ENCODE data around the gene GIPC2.
A peak's percentile ranks its signal among the peaks of the same experiment; 100 is the strongest.
"Not testable (repeated sequence)": the region's sequence is repeated elsewhere in the genome, so short reads cannot be mapped to it uniquely, and the experiment has no call there.

Gene GIPC2

DNA sequence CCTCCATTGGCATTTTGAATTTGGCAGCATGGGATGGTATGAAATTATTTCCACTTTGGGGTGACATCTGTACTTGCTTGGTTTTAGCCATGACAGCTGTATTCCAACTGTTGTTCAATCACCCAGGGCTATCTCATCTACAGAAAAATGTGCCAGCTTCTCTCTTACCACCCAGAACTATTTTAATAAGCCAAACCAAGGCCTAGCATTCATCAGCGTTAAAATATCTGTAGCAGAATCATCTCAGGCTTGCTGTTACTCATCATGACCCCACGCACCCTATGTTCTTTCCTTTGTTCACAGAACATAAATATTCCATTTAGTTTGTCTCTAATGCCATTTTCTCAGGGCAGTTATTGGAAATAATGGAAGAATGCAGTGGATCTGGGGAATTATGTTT, 49.8 kb downstream of the GIPC2 start:
- H3K4me1 ChIP-seq (ENCODE audit: control insufficient read depth, insufficient read depth, low read length), result no peaks in the 10 kb centered on the region
- H3K9me3 ChIP-seq (ENCODE audit: control insufficient read depth, insufficient read depth, low read length), result no peaks in the 10 kb centered on the region
- no peaks in the 10 kb centered on the region for H3K36me3 ChIP-seq (ENCODE audit: control insufficient read depth, insufficient read depth, low read length)
- H3K9ac ChIP-seq (ENCODE audit: low read depth, low read length), result no peak overlapping the region
- no peaks in the 10 kb centered on the region for H3K27me3 ChIP-seq (ENCODE audit: control insufficient read depth, insufficient read depth, low read length)
- no peak overlapping the region for H3K4me3 ChIP-seq (ENCODE audit: low read depth, low read length)
- H3K27ac ChIP-seq (ENCODE audit: low read depth, low read length), result no peak overlapping the region

DNA sequence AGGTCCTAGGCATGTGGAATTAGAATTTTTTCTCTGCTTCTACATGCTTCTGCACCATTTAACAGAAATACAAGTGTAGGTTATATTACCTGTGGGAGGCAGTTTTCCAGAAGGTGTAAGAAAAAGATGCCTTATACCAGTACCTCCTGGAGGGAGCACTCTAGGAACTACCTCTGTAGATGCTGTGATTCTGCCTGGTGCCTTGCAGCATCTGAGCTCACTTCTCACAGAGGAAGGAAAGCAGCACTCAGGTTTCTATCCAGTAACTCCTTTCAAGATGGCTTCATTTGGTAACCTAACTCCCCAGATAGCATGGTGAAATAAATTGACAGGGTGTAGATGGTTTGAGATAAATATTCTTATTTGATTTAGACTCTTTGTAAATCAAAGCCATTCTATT, 50.3 kb downstream of the GIPC2 start:
- Histone ChIP-seq H3K4me1 (ENCODE audit: control insufficient read depth, insufficient read depth, low read length) (peaks cover 2% of the 10 kb centered on the region; the same call in 1 of the 2 replicates), H3K27me3 (ENCODE audit: control insufficient read depth, insufficient read depth, low read length) (no peaks in the 10 kb centered on the region), H3K4me3 (ENCODE audit: low read depth, low read length) (no peak overlapping the region), H3K36me3 (ENCODE audit: control insufficient read depth, insufficient read depth, low read length) (no peaks in the 10 kb centered on the region), H3K9ac (ENCODE audit: low read depth, low read length) (no peak overlapping the region), H3K27ac (ENCODE audit: low read depth, low read length) (no peak overlapping the region), H3K9me3 (ENCODE audit: control insufficient read depth, insufficient read depth, low read length) (no peaks in the 10 kb centered on the region)

DNA sequence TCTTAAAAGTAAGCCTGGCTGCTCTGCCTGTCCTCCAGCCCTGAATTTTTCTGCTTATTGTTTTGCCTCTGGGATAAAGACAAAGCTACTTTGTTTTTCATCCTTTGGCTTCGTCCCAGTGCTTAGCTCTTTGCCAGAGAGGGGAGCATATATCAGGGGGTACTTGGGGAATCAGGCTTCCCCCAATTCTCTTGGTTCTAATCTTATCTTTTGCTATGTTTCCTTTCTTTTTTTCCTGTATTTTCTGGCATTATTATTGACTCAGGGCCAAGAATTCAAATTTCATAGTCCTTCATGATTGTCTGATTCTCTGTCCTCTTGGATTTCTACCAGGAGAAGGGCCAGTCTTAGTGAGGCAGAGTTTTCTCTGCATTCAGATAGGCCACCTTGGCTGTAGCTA, 51.2 kb downstream of the GIPC2 start:
- Histone ChIP-seq H3K4me3 (ENCODE audit: low read depth, low read length) (no peak overlapping the region), H3K4me1 (ENCODE audit: control insufficient read depth, insufficient read depth, low read length) (peaks cover 12% of the 10 kb centered on the region), H3K36me3 (ENCODE audit: control insufficient read depth, insufficient read depth, low read length) (no peaks in the 10 kb centered on the region), H3K9me3 (ENCODE audit: control insufficient read depth, insufficient read depth, low read length) (no peaks in the 10 kb centered on the region), H3K9ac (ENCODE audit: low read depth, low read length) (no peak overlapping the region), H3K27me3 (ENCODE audit: control insufficient read depth, insufficient read depth, low read length) (no peaks in the 10 kb centered on the region), H3K27ac (ENCODE audit: low read depth, low read length) (no peak overlapping the region)

DNA sequence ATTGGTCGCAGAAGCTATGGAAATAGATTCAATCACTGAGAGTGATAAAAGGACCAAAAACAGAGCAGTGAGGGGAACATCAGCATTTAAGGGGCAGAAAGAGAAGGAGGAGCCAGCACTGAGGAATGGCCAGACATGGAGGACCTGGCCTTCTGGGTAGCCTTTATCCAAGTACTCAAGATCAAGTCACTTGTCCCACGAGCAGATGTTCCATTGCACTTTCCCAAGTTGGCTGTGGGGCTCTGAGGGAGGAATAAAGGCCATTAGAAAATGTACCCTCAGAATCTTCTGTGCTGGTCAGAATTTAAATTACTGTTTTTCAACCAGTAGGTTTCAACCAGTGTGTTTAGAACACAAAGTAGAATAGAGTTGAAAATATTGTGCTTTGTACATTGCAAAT, 55.3 kb downstream of the GIPC2 start:
- Histone ChIP-seq H3K4me1 (ENCODE audit: control insufficient read depth, insufficient read depth, low read length) (peaks cover 15% of the 10 kb centered on the region), H3K9me3 (ENCODE audit: control insufficient read depth, insufficient read depth, low read length) (no peaks in the 10 kb centered on the region), H3K27ac (ENCODE audit: low read depth, low read length) (no peak overlapping the region), H3K36me3 (ENCODE audit: control insufficient read depth, insufficient read depth, low read length) (no peaks in the 10 kb centered on the region), H3K27me3 (ENCODE audit: control insufficient read depth, insufficient read depth, low read length) (no peaks in the 10 kb centered on the region), H3K4me3 (ENCODE audit: low read depth, low read length) (no peak overlapping the region), H3K9ac (ENCODE audit: low read depth, low read length) (no peak overlapping the region)

DNA sequence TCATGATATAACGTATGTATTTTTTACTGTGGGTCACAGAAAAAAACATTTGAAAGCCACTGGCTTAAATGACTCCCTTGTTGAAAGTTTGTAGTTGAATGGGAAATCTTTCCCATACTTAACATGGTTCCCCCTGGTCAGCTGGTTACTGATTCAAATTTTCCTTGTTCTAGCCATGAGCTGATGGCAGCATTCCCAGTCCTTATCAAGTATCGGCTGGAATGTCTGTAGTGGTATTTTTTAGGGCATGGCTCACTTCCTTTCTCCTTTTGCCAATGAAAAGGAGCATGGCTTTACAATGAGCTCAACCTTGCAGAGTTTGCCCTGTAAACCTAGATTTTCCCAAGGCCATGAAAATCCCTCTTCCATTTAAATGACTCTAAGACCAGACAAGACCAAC, 55.7 kb downstream of the GIPC2 start:
- Histone ChIP-seq H3K9me3 (ENCODE audit: control insufficient read depth, insufficient read depth, low read length) (no peaks in the 10 kb centered on the region), H3K4me1 (ENCODE audit: control insufficient read depth, insufficient read depth, low read length) (peaks cover 15% of the 10 kb centered on the region), H3K9ac (ENCODE audit: low read depth, low read length) (no peak overlapping the region), H3K27ac (ENCODE audit: low read depth, low read length) (peak overlapping the region; percentile 62), H3K36me3 (ENCODE audit: control insufficient read depth, insufficient read depth, low read length) (no peaks in the 10 kb centered on the region), H3K27me3 (ENCODE audit: control insufficient read depth, insufficient read depth, low read length) (no peaks in the 10 kb centered on the region), H3K4me3 (ENCODE audit: low read depth, low read length) (no peak overlapping the region)

DNA sequence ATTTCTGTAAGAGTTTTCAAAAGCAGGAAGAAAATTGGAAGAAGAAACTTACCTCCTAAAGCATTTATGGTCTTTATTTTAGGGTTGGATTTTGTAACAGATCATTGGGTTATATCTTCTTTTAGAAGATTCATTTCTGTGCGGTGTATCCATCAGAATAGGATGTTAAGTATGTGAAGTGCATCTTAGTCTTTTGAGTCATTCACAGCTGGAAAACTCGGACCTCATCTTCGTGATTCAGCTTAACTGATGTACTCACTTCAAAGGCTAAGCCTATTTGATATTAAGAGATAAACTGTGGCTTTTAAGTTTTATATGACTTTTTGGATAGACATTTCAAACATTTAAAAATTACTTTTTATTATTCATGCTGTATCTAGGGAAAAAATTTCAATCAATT, 56.3 kb downstream of the GIPC2 start:
- peak overlapping the region; percentile 62 for H3K27ac ChIP-seq (ENCODE audit: low read depth, low read length)
- H3K9me3 ChIP-seq (ENCODE audit: control insufficient read depth, insufficient read depth, low read length), result no peaks in the 10 kb centered on the region
- no peaks in the 10 kb centered on the region for H3K27me3 ChIP-seq (ENCODE audit: control insufficient read depth, insufficient read depth, low read length)
- H3K4me1 ChIP-seq (ENCODE audit: control insufficient read depth, insufficient read depth, low read length), result peaks cover 15% of the 10 kb centered on the region
- no peaks in the 10 kb centered on the region for H3K36me3 ChIP-seq (ENCODE audit: control insufficient read depth, insufficient read depth, low read length)
- no peak overlapping the region for H3K9ac ChIP-seq (ENCODE audit: low read depth, low read length)
- no peak overlapping the region for H3K4me3 ChIP-seq (ENCODE audit: low read depth, low read length)

DNA sequence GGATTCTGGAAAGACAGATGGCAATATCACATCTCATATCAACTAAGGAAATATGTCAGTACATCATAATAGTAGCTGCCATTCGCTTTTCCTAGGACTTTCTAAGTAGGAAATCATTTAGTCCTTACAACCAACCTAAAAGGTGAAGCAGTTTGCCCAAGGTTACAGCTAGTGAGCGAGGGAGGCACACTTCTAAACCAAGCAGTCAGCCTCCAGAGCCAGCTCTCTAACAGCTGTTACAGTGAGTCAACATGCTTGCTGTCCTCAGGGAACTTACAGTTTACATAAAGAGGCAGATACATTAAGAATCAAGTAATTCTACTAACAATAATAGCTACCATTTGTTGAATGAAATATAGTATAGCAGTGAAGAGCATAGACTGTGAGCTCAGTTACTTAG, 57.1 kb downstream of the GIPC2 start:
- Histone ChIP-seq H3K9ac (ENCODE audit: low read depth, low read length) (no peak overlapping the region), H3K36me3 (ENCODE audit: control insufficient read depth, insufficient read depth, low read length) (no peaks in the 10 kb centered on the region), H3K4me1 (ENCODE audit: control insufficient read depth, insufficient read depth, low read length) (peaks cover 15% of the 10 kb centered on the region), H3K9me3 (ENCODE audit: control insufficient read depth, insufficient read depth, low read length) (no peaks in the 10 kb centered on the region), H3K27ac (ENCODE audit: low read depth, low read length) (no peak overlapping the region), H3K27me3 (ENCODE audit: control insufficient read depth, insufficient read depth, low read length) (no peaks in the 10 kb centered on the region), H3K4me3 (ENCODE audit: low read depth, low read length) (no peak overlapping the region)

DNA sequence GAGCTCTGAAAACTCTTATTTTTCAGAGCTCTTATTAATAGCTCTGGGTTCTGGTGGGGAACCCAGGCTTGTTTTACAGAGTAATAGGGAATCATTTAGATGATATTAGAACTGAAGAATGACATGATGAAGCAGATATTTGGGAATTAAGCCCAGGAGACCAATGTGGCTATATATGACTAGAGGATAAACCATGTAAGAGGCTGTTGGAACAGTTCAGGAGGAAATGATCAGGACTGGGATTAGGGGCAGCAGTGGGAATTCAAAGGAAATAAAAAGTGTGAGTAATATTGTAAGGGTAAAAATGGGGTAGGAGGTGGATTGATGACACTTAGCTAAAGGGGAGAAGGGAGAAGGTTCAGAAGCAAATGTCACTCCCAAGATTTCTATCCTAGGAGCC, 58.6 kb downstream of the GIPC2 start:
- Histone ChIP-seq H3K4me1 (ENCODE audit: control insufficient read depth, insufficient read depth, low read length) (peaks cover 15% of the 10 kb centered on the region), H3K9me3 (ENCODE audit: control insufficient read depth, insufficient read depth, low read length) (no peaks in the 10 kb centered on the region), H3K36me3 (ENCODE audit: control insufficient read depth, insufficient read depth, low read length) (no peaks in the 10 kb centered on the region), H3K27me3 (ENCODE audit: control insufficient read depth, insufficient read depth, low read length) (no peaks in the 10 kb centered on the region), H3K4me3 (ENCODE audit: low read depth, low read length) (no peak overlapping the region), H3K27ac (ENCODE audit: low read depth, low read length) (no peak overlapping the region), H3K9ac (ENCODE audit: low read depth, low read length) (no peak overlapping the region)

DNA sequence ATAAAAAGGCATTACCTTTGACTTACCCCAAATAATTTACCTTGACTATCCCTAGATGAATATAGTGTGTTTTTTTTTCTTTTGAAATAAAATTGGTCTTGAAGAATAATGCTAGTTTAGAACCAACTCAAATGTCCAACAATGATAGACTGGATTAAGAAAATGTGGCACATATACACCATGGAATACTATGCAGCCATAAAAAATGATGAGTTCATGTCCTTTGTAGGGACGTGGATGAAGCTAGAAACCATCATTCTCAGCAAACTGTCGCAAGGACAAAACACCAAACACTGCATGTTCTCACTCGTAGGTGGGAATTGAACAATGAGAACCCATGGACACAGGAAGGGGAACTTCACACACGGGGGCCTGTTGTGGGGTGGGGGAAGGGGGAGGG, 63.9 kb downstream of the GIPC2 start:
- not testable (repeated sequence) for H3K4me3 ChIP-seq (ENCODE audit: low read depth, low read length); H3K9ac ChIP-seq (ENCODE audit: low read depth, low read length); H3K27ac ChIP-seq (ENCODE audit: low read depth, low read length); H3K27me3 ChIP-seq (ENCODE audit: control insufficient read depth, insufficient read depth, low read length); H3K9me3 ChIP-seq (ENCODE audit: control insufficient read depth, insufficient read depth, low read length); H3K4me1 ChIP-seq (ENCODE audit: control insufficient read depth, insufficient read depth, low read length); H3K36me3 ChIP-seq (ENCODE audit: control insufficient read depth, insufficient read depth, low read length)

DNA sequence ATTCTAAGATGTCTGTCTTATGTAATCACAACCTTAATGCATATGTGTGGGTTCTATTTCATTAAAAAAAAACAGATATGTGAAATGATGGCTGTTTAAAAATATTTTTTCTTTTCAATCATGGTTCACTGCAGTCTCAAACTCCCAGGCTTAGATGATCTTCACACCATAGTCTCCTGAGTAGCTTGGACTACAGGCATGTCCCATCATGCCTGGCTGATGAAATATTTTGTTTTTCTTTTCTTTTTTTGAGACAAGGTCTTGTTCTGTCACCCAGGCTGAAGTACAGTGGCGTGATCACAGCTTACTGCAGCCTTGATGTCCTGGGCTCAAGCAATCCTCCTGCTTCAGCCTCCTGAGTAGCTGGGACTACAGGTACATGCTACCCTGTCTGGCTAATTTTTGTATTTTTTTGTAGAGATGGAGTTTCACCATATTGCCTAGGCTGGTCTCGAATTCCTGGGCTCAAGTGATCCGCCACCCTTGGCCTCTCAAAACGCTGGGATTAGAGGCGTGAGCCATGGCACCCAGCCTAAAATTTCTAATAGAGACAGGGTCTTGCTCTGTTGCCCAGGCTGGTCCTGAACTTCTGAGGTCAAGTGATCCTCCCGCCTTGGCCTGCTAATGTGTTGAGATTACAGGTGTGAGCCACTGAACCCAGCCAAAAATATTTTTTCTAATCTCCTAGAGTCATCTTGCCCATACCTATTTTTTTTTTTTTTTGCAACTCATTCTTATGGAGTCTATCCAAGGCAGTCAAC, 67.6 kb downstream of the GIPC2 start:
- no peaks in the 10 kb centered on the region for H3K27me3 ChIP-seq (ENCODE audit: control insufficient read depth, insufficient read depth, low read length)
- no peaks in the 10 kb centered on the region for H3K9me3 ChIP-seq (ENCODE audit: control insufficient read depth, insufficient read depth, low read length)
- no peaks in the 10 kb centered on the region for H3K4me1 ChIP-seq (ENCODE audit: control insufficient read depth, insufficient read depth, low read length)
- no peak overlapping the region for H3K27ac ChIP-seq (ENCODE audit: low read depth, low read length)
- no peak overlapping the region for H3K9ac ChIP-seq (ENCODE audit: low read depth, low read length)
- H3K36me3 ChIP-seq (ENCODE audit: control insufficient read depth, insufficient read depth, low read length), result no peaks in the 10 kb centered on the region
- H3K4me3 ChIP-seq (ENCODE audit: low read depth, low read length), result no peak overlapping the region

DNA sequence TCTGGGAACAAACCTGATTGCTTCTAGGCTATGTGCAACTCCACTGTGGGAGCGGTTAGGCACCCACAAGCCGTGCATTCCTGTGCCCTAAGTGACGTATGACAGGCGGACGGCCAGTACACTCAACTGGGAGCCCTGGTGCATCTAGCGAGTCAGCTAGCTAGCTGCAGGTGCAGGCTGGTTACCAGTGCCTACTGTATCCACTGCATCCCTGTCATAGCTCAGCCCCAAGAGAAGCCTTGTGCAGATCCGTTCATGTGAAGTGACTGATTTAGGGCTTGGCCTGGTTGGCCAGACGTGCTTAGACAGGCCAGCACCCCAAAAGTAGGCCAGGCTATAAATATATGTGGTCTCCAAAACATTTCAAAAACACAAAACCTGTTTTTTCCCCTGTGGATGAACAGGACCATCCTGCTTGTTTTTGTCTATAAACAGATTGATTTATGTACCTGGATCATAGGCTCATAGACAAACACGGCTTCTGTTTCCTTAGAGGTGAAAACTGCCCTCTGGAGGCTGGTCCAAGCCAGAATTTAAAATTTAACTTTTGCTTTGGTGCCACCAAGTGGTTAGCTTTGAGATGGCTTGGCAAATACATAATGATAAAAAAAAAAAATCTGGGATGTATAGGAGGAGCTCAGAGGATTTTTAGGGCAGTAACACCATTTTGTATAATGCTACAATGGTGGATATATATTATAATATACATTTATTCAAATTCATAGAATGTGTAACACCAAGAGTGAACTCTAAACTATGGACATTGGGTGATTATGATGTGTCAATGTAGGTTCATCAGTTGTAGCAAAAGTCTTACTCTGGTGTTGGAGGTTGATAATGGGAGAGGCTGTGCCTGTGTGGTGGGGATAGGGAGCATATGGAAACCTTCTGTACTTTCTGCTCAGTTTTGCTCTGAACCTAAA, 68.5 kb downstream of the GIPC2 start:
- H3K27ac ChIP-seq (ENCODE audit: low read depth, low read length), result no peak overlapping the region
- H3K27me3 ChIP-seq (ENCODE audit: control insufficient read depth, insufficient read depth, low read length), result no peaks in the 10 kb centered on the region
- no peak overlapping the region for H3K4me3 ChIP-seq (ENCODE audit: low read depth, low read length)
- no peaks in the 10 kb centered on the region for H3K9me3 ChIP-seq (ENCODE audit: control insufficient read depth, insufficient read depth, low read length)
- H3K4me1 ChIP-seq (ENCODE audit: control insufficient read depth, insufficient read depth, low read length), result no peaks in the 10 kb centered on the region
- no peaks in the 10 kb centered on the region for H3K36me3 ChIP-seq (ENCODE audit: control insufficient read depth, insufficient read depth, low read length)
- no peak overlapping the region for H3K9ac ChIP-seq (ENCODE audit: low read depth, low read length)

Measured in HUES48 (cell line).